Subcutaneous abdominal adipose tissue (tissue), 5 donors: ENCODE data around the gene THAP4.

Experiments used
- H3K27ac ChIP-seq: one replicate; pipeline ENCODE4 v1.7.0; 2013; ENCODE audit warnings: low read depth, mild to moderate bottlenecking, inconsistent platforms, low read length, moderate library complexity
- H3K27me3 ChIP-seq, 5 donors: one replicate each; pipeline ENCODE4 v1.7.0; 2013; ENCODE audit warnings: low read length in 5 of 5, inconsistent platforms in 1 of 5; ENCODE audit not compliant: control insufficient read depth in 5 of 5, insufficient read depth in 4 of 5
- H3K36me3 ChIP-seq, 5 donors: one replicate each; pipeline ENCODE4 v1.7.0; 2013; ENCODE audit warnings: low read length in 5 of 5; ENCODE audit not compliant: control insufficient read depth in 5 of 5, insufficient read depth in 5 of 5
- H3K4me1 ChIP-seq, 5 donors: one replicate each; pipeline ENCODE4 v1.7.0; 2013; ENCODE audit warnings: low read length in 5 of 5, mild to moderate bottlenecking in 3 of 5, moderate library complexity in 1 of 5; ENCODE audit not compliant: control insufficient read depth in 5 of 5, insufficient read depth in 5 of 5
- H3K4me3 ChIP-seq, 5 donors: one replicate each; pipeline ENCODE4 v1.7.0; 2013; ENCODE audit warnings: low read length in 5 of 5, low read depth in 1 of 5
- H3K9ac ChIP-seq, 5 donors: one replicate each; pipeline ENCODE4 v1.7.0; 2013; ENCODE audit warnings: low read length in 5 of 5, mild to moderate bottlenecking in 4 of 5, moderate library complexity in 3 of 5
- H3K9me3 ChIP-seq, 5 donors: one replicate each; pipeline ENCODE4 v1.7.0; 2013; ENCODE audit warnings: low read length in 5 of 5; ENCODE audit not compliant: control insufficient read depth in 5 of 5
- donor health status: healthy.
- donor health status: healthy.
- donor health status: healthy.
- donor health status: healthy.
- donor health status: healthy.

The THAP4 gene

DNA sequence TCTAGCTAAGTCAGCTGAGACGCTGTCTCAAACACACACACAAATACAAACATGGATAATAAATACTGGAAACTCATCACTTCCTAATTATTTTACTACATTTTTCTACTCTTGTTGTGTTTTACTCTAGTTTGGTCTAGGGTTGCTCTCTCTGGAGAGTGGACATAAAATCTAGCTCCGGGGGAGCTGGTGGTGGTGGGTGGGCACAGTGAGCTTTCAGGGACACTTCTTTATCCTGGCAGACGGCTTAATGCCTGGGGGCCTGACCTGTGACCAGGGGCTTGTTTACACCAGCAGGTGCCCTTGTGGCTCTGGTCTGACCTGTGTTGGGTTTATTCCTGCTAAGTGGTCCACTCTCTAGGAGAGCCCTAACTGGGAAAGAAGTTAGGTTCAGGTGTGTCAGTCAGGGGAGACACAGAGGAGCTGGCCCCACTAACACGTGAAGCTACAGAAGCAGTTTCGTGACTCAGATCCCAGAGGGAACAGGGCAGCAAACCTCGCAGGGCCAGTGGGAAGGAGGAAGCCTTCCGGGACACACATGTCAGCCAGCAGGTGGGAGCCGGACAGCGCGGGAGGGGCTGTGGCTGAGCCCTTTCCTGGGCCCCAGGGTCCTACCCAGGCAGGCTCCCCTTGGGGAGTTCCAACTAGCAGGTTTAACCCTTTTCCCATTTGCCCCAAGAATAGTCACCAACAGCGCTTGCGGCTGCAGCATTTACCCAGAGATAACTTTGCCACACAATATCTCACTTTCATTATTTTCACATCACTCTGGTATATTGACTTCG, 100.9 kb downstream of the THAP4 start:
- H3K27me3 ChIP-seq = no peaks in the 10 kb centered on the region
- peaks cover 0 to 12% (median 8%) of the 10 kb centered on the region in 5 donors for H3K4me1 ChIP-seq
- H3K9ac ChIP-seq = no peak overlapping the region
- no peaks in the 10 kb centered on the region for H3K9me3 ChIP-seq
- no peaks in the 10 kb centered on the region for H3K36me3 ChIP-seq
- H3K4me3 ChIP-seq = no peak overlapping the region
- no peak overlapping the region for H3K27ac ChIP-seq

DNA sequence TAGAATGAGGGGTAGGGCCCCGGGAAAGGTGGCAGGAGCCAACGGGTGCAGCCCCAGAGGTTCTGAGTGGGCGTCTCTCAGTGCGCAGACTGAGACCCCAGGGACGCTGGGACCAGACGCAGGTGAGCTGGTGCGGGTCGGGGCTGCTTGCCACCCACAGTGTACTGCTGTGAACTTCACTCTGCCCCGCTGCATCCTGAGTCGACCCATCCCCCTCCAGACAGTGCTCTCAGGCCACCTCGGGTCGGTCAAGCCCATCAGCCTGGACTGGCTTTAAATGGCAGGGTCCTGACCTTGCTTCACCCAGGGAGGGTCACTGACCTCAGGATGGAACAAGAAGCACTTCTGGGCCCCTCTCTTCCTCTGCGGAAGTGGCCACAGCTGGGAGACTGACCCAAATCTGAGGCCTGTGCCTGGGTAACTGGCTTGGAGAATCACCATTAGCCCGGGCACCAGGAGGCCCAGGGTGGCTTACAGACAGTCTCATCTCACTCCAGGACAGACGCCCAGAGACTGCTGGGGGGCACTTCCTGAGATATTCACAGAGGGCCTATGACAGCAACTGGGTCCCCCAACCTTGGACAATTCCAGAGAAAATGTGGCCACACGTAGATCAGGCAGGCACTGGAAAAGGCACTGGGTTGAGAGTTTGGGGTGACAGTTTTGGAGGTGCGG, 102.1 kb downstream of the THAP4 start:
- Histone ChIP-seq H3K4me1 (peaks cover 0 to 5% (median 0%) of the 10 kb centered on the region in 5 donors), H3K27ac (no peak overlapping the region), H3K9ac (no peak overlapping the region), H3K9me3 (no peaks in the 10 kb centered on the region), H3K27me3 (no peaks in the 10 kb centered on the region), H3K36me3 (no peaks in the 10 kb centered on the region), H3K4me3 (no peak overlapping the region)
